GM12801 (cell line): Measurements from ENCODE around the gene TPPP2.

Experiments
- TF ChIP-seq, protein P1 (sequence below): IDR thresholded peaks from one replicate; pipeline ENCODE4 v1.5.1; 2011; ENCODE audit warnings: control low read depth; ENCODE audit not compliant: insufficient read length; ENCODE audit errors: extremely low read depth

The TPPP2 gene

DNA sequence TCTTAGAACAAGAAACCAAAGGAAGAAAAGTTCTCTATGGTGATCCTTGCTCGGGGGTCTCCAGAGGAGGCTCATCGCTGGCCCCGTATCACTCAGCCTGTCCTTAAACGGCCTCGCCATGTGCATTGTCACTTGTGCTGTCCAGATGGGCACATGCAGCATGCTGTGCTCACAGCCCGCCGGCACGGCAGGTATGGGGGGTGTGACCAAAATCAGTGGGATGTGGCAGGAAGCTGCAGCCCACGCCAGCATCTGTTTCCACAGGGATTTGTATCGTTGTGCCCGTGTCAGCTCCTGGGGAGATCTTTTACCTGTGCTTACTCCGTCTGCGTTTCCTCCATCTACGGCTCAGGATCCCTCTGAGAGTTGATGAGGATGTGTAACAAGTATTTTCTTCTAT lies 33.5 kb upstream of the TPPP2 start:
- TF ChIP-seq, protein P1, sequence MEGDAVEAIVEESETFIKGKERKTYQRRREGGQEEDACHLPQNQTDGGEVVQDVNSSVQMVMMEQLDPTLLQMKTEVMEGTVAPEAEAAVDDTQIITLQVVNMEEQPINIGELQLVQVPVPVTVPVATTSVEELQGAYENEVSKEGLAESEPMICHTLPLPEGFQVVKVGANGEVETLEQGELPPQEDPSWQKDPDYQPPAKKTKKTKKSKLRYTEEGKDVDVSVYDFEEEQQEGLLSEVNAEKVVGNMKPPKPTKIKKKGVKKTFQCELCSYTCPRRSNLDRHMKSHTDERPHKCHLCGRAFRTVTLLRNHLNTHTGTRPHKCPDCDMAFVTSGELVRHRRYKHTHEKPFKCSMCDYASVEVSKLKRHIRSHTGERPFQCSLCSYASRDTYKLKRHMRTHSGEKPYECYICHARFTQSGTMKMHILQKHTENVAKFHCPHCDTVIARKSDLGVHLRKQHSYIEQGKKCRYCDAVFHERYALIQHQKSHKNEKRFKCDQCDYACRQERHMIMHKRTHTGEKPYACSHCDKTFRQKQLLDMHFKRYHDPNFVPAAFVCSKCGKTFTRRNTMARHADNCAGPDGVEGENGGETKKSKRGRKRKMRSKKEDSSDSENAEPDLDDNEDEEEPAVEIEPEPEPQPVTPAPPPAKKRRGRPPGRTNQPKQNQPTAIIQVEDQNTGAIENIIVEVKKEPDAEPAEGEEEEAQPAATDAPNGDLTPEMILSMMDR, result no peak

DNA sequence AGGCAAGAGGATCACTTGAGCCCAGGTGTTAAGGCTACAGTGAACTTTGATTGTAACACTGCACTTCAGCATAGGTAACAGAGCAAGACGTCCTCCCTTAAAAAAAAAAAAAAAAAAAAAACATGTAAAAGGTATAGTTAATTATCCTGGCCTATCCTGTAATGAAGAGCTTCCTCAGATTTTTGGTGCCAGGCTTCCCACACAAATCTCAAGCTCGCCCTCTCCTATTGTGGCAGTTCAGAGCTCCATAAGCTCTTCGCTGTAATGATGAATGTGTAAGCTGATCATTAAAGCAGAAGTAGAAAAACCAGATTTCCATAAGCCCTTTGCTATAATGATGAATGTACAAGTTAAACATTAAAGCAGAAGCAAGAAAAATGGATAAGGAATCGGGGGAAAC lies 32.9 kb upstream of the TPPP2 start:
- TF ChIP-seq, protein P1, result no peak

DNA sequence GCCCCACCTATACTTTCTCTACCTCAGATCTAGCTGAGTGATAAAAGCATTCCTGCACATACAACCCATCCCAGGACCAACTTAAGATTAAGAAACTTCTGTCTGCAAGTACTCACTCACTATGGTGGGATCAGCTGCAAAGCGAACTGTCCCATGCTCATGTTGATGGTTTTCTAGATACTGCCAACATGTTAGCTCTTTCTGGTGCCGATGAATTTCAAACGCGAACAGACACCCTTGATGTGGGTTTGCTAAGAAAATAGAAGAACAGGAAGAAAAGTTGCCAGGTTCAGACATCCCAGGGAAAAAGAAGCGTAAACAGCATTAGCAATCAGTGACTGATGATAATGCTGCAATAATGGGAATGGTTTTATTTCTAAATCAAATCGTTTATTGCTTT lies 32.5 kb upstream of the TPPP2 start:
- TF ChIP-seq, protein P1, result no peak

DNA sequence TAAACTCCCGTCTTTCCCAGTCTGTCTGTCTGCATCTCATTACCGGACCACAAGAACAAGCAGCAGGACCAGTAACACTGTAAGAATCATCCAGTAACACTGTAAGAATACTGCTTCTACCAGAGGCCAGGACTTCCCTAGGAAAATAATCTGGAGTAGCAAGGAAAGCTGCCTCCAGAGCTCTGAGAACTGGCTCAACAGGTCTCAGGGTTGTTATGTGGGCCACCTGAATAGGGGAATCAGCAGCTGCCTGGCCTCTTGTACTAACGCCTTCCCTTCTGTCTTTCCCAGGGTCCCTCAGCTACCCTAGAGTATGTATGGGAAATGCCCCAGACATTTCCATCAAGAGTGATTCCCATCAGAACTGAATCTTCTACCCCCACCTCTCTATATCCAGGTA lies 31.9 kb upstream of the TPPP2 start:
- TF ChIP-seq, protein P1, result no peak

DNA sequence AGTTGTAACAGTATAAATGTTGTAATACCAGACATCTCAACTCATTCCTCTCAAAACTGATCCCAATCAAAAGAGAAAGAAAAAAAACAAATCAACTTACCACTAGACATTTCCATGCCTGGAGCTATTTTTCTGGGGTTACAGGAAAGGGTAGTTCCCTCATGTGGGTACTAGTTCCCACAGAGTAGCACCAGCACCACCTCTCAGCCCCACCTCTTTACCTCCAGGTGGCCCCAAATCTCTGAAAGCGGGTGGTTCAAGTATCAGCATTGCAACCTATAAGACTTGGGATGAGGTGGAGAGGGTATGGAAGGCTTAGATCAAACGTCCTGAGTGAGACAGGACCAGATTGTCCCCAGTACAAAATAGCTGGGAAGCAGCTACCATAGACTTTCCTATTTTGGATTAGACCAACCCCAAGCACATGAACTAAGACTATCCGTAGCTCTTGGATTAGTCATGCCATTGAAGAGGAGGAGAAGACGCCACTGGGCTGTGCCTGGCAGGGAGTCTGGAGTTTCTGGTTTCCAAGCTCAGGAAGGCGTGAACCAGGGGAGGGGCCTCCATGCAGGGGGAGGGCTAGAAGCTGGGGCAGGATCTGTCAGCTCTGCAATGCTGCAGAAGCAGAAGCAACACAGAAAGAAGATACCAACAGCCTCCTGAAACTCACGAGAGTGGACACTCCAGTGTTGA lies 31.2 kb upstream of the TPPP2 start, which contains the start of gene SLC39A2:
Gene SLC39A2, plus strand, starts transcription at position 620 of the 693 bp plus-strand sequence. CDS start 154 bp downstream, outside the sequence.
- TF ChIP-seq, protein P1, result no peak

DNA sequence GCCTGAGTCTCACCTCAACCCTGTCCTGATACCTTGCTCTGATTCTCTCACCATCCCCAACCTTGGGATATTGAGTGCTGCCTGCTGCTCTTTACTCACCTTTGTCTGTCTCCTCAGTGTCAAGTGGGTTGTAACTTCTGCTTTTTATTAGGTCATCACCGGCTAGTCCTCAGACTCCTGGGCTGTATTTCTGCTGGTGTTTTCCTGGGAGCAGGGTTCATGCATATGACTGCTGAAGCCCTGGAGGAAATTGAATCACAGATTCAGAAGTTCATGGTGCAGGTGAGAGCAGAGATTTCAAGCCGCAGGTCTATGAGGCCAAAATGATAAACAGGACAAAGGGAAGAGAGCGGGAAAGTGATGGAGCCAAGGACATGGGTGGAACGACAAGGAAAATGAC lies 30.4 kb upstream of the TPPP2 start:
- TF ChIP-seq, protein P1, result no peak

GRCh38 chr14:21001218-21001617 lies 28.8 kb upstream of the TPPP2 start:
- TF ChIP-seq, protein P1, result no peak
